Tibial artery (tissue), 4 donors: ENCODE results near the gene FAM177B.

Experiments
- DNase-seq, 2 donors: peaks; one replicate each; pipeline ENCODE4 v3.0.0-alpha.2; 2019
- H3K27ac ChIP-seq, 2 donors: fragments of 200-600 bp; sonication (generic) in 1 of 2; 1 replicate in 1 of 2; 2 replicates in 1 of 2; pipeline ENCODE4 v1.5.1; 2018 to 2019; ENCODE audit warnings: mild to moderate bottlenecking in 1 of 2
- H3K27me3 ChIP-seq, 2 donors: fragments of 200-600 bp; sonication (generic) in 1 of 2; one replicate each; pipeline versions ENCODE4 v1.5.1 to v1.6.0; 2016 to 2019
- H3K36me3 ChIP-seq, 3 donors: fragments of 200-600 bp; sonication (generic) in 2 of 3; one replicate each; pipeline ENCODE4 v1.5.1; 2016 to 2019; ENCODE audit warnings: mild to moderate bottlenecking in 2 of 3
- H3K4me1 ChIP-seq, 4 donors: fragments of 200-600 bp; sonication (generic) in 2 of 4; 1 replicate in 3 of 4; 2 replicates in 1 of 4; pipeline ENCODE4 v1.5.1; 2016 to 2019
- H3K4me3 ChIP-seq, 2 donors: fragments of 200-600 bp; sonication (generic) in 1 of 2; 1 replicate in 1 of 2; 2 replicates in 1 of 2; pipeline ENCODE4 v1.5.1; 2018 to 2019; ENCODE audit warnings: mild to moderate bottlenecking in 2 of 2
- H3K9me3 ChIP-seq, 3 donors: fragments of 200-600 bp; sonication (generic) in 1 of 3; one replicate each; pipeline ENCODE4 v1.5.1; 2016 to 2019
- intact Hi-C: fragments of 100-400 bp; cut with DNase I; formaldehyde crosslinking; loops from one replicate; pipeline ENCODE4 v1.15.0; 2023; ENCODE audit warnings: low total_unique reads
- TF ChIP-seq, protein P1 (sequence below), 2 experiments: fragments of 200-600 bp in 1 of 2; fragments of 450-650 bp in 1 of 2; IDR thresholded peaks; one replicate each; pipeline ENCODE4 v1.5.1; 2017 to 2019; ENCODE audit warnings: antibody characterized with exemption in 2 of 2, mild to moderate bottlenecking in 1 of 2, moderate library complexity in 1 of 2

Gene FAM177B

DNA sequence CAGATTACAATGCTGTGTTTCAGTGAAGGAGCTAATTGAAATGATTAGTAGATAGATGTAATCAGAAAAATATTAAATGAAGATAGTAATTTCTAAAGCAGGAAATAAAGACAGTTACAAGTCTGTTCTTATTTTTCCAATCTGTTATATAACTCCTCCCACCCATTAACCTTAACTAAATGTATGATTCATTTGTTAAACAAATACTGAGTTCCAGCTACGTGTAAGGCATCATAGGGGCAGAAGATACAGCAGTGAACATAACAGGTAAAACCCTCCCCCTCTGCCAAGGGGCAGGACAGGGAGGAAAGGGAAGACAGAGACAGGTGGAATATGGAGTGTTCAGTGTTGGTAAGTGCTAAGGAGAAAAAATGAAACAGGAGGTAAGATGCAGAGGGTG lies at the start of gene FAM177B:
TSS of gene FAM177B (plus strand) at position 231 of the 400 bp plus-strand sequence. CDS start 9,344 bp downstream, outside the sequence.
- H3K4me1 ChIP-seq: no peaks in the 10 kb centered on the region
- no peak for DNase-seq
- intact Hi-C loops: loop anchor here (5.0 to 10.0 kb wide), 2 partner anchors 82 to 345 kb away; no protein-coding TSS in a partner anchor
- H3K27ac ChIP-seq: no peak within 1 kb of the TSS
- H3K27me3 ChIP-seq: no peaks in the 10 kb centered on the region
- TF ChIP-seq, protein P1, sequence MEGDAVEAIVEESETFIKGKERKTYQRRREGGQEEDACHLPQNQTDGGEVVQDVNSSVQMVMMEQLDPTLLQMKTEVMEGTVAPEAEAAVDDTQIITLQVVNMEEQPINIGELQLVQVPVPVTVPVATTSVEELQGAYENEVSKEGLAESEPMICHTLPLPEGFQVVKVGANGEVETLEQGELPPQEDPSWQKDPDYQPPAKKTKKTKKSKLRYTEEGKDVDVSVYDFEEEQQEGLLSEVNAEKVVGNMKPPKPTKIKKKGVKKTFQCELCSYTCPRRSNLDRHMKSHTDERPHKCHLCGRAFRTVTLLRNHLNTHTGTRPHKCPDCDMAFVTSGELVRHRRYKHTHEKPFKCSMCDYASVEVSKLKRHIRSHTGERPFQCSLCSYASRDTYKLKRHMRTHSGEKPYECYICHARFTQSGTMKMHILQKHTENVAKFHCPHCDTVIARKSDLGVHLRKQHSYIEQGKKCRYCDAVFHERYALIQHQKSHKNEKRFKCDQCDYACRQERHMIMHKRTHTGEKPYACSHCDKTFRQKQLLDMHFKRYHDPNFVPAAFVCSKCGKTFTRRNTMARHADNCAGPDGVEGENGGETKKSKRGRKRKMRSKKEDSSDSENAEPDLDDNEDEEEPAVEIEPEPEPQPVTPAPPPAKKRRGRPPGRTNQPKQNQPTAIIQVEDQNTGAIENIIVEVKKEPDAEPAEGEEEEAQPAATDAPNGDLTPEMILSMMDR (IDR thresholded peaks at IDR 0.05): no peak
- H3K9me3 ChIP-seq: no peaks in the 10 kb centered on the region
- no peak within 1 kb of the TSS for H3K4me3 ChIP-seq
- H3K36me3 ChIP-seq: peaks cover 36 to 46% (median 38%) of the 10 kb centered on the region in 3 donors

- intact Hi-C loops: no loop called here
- Histone ChIP-seq H3K4me3 (no peak overlapping the region), H3K4me1 (peaks cover 0 to 4% (median 0%) of the 10 kb centered on the region in 4 donors), H3K9me3 (no peaks in the 10 kb centered on the region), H3K36me3 (peaks cover 23 to 25% (median 25%) of the 10 kb centered on the region in 3 donors), H3K27me3 (no peaks in the 10 kb centered on the region), H3K27ac (no peak overlapping the region)
- TF ChIP-seq, protein P1 (IDR thresholded peaks at IDR 0.05): no peak
- DNase-seq: no peak
These were observed 46.0 kb upstream of the FAM177B start for GRCh38 chr1:222691016-222691415.

DNA sequence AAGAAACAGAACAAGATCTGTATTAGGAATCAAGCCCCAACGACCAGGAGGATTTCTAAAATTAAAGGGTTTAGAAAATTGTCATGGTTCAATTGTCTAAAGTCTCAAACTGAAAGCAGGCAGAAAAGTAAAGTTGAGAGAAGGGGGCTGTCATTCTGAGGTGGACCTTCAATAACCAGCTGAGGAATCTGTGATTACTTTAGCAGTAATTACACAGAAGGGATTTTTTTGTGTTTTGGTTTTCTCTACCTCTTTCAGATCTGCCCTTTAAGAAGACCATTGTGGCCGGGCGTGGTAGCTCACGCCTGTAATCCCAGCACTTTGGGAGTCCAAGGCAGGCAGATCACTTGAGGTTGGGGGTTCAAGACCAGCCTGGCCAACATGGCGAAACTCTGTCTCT lies 42.1 kb upstream of the FAM177B start:
- no peak overlapping the region for H3K27ac ChIP-seq
- intact Hi-C loops: no loop called here
- DNase-seq: no peak
- no peaks in the 10 kb centered on the region for H3K9me3 ChIP-seq
- H3K36me3 ChIP-seq: peaks cover 8 to 19% (median 14%) of the 10 kb centered on the region in 3 donors
- H3K4me3 ChIP-seq: no peak overlapping the region
- no peaks in the 10 kb centered on the region for H3K27me3 ChIP-seq
- TF ChIP-seq, protein P1 (IDR thresholded peaks at IDR 0.05): no peak
- peaks cover 0 to 4% (median 0%) of the 10 kb centered on the region in 4 donors for H3K4me1 ChIP-seq

GRCh38 chr1:222696741-222697140 lies 40.3 kb upstream of the FAM177B start:
- TF ChIP-seq, protein P1 (IDR thresholded peaks at IDR 0.05): no peak
- intact Hi-C loops: no loop called here
- Histone ChIP-seq H3K9me3 (no peaks in the 10 kb centered on the region), H3K4me1 (peaks cover 0 to 4% (median 0%) of the 10 kb centered on the region in 4 donors), H3K36me3 (peaks cover 8 to 34% (median 25%) of the 10 kb centered on the region in 3 donors), H3K27me3 (no peaks in the 10 kb centered on the region), H3K4me3 (no peak overlapping the region), H3K27ac (no peak overlapping the region)
- DNase-seq: no peak

DNA sequence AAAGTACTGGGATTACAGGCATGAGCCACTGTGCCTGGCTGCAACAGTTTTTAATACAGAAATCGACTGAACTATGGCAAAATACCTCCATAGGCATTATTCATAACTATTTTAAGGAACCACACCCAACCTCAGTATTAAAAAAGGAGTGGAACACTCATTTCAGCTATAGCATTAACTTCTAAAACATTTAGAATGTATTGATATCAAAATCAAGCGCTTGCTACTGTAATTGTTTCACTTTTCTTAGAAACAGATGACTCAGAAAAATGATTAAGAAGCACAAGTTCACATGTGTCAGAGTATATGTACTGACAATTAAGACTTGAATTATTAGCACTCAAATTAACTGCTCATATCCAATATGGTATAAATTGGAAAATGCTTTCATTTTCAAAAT lies 39.8 kb upstream of the FAM177B start:
- H3K27ac ChIP-seq: no peak overlapping the region
- intact Hi-C loops: no loop called here

More for the DNA sequence above, 39.8 kb upstream of the FAM177B start:
- H3K4me1 ChIP-seq: peaks cover 0 to 4% (median 0%) of the 10 kb centered on the region in 4 donors
- no peaks in the 10 kb centered on the region for H3K9me3 ChIP-seq
- H3K36me3 ChIP-seq: peaks cover 8 to 36% (median 26%) of the 10 kb centered on the region in 3 donors
- no peaks in the 10 kb centered on the region for H3K27me3 ChIP-seq
- TF ChIP-seq, protein P1 (IDR thresholded peaks at IDR 0.05): no peak
- DNase-seq: no peak
- no peak overlapping the region for H3K4me3 ChIP-seq
